ENCODE measurements around the gene MYRIP.

DNA sequence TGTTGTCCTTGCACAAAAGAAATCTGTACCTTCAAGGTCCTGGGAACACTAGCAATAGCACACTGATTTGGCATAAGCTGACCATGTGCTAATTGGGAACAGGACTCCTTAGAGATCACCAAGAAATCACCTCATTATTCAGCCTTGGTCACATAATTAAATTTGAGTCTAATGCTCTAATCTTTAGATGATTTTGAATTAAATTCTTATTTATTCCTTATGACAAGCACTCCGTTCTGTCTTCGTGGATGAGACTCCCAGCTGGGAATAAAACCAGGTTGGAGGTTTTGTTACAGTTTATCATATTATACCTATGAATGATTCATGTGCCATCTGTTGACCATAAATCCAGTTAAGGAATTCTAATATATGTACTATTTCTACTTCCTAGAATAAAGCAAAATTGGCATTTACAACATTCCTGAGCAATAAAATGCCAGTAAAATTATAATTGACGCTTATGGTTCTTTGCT lies 162.2 kb downstream of the MYRIP start:
- TF ChIP-seq CTCF (IDR thresholded peaks at IDR 0.05; ENCODE audit: low read depth, low read length, missing input control), result no peak
- no peak for TF ChIP-seq YY1 (IDR thresholded peaks at IDR 0.05)
- no peak for TF ChIP-seq JUND (IDR thresholded peaks at IDR 0.05)
- TF ChIP-seq, protein P1, sequence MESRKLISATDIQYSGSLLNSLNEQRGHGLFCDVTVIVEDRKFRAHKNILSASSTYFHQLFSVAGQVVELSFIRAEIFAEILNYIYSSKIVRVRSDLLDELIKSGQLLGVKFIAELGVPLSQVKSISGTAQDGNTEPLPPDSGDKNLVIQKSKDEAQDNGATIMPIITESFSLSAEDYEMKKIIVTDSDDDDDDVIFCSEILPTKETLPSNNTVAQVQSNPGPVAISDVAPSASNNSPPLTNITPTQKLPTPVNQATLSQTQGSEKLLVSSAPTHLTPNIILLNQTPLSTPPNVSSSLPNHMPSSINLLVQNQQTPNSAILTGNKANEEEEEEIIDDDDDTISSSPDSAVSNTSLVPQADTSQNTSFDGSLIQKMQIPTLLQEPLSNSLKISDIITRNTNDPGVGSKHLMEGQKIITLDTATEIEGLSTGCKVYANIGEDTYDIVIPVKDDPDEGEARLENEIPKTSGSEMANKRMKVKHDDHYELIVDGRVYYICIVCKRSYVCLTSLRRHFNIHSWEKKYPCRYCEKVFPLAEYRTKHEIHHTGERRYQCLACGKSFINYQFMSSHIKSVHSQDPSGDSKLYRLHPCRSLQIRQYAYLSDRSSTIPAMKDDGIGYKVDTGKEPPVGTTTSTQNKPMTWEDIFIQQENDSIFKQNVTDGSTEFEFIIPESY (IDR thresholded peaks at IDR 0.05), result no peak
- TF ChIP-seq, protein P2, sequence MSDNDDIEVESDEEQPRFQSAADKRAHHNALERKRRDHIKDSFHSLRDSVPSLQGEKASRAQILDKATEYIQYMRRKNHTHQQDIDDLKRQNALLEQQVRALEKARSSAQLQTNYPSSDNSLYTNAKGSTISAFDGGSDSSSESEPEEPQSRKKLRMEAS (IDR thresholded peaks at IDR 0.05), result no peak

Data from liver (tissue), 3 donors.